ENCODE data around the gene HOXB9. TPM values are rescaled to one million over a fixed set of nuclear protein-coding genes. Genes with fewer than 3 reads are reported as not detected.

HOXB9 gene
- total and polyA plus RNA-seq, 9 of the 15 experiments (the other 6 are each of a cell fraction or from before 2014, with no cell fraction given) = 3.1 to 196 (median 77.6) TPM

DNA sequence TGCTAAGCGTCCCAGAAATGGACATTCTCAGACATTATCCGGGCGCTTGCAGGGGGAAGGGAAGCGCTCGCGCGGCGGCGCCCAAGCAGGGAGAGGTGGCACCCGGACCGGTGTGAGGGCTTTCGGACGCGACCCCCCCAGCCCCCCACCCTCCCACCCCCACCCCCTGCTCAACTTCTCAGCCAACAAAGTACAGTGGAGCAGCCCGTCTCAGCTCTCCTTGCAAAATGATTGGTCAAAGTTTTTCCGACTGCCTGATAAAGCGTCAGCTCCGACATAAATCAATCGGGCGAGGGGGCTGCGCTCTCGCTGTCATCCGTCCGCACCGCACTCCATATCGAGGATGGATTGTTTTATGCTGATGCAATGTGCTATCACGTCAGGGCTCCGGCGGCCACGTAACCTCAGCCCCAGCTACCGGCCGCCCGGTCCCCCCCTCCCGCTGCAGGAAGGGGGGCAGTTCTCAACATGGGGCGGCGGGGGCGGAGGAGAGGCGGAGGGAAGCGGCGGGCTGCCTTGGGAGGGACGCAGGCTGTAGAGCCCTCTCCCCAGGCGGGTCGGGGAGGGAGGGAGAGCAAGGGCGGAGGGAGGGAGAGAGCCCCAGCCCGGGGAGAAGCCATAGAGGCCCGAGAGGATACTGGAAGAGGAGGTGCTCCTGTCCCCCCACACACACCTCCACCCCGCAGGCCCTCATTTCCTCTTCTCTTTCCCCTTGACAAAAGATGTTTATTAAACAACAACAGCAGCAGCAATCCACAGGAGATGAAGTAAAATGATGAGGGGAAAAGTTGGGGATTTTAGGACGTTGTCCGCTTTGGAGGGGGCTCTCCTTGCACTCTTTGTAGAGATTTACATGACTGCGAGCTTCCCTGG lies at the start of gene HOXB9 (continued):
- TF ChIP-seq IRF9 (tag; IDR thresholded peaks at IDR 0.05) (peak; percentile 90), MYBL2 (IDR thresholded peaks at IDR 0.05; ENCODE audit: low read depth) (no peak), MYBL2 (CRISPR knock-in tag; IDR thresholded peaks at IDR 0.05; ENCODE audit: borderline replicate concordance) (no peak), UBTF (IDR thresholded peaks at IDR 0.05; ENCODE audit: borderline replicate concordance in 1 of 2, low read depth in 2 of 2, low read length in 2 of 2) (peak; percentile 88 to 92; a peak in 2 of 4 replicates), ZNF592 (IDR thresholded peaks at IDR 0.05) (no peak), GABPA (tag; conservative IDR thresholded peaks at IDR 0.05; ENCODE audit: low read depth) (peak; percentile 52; the same call in 1 of the 2 replicates), ARID4B (CRISPR knock-in tag; IDR thresholded peaks at IDR 0.05) (no peak)
- TF ChIP-seq, protein P1, sequence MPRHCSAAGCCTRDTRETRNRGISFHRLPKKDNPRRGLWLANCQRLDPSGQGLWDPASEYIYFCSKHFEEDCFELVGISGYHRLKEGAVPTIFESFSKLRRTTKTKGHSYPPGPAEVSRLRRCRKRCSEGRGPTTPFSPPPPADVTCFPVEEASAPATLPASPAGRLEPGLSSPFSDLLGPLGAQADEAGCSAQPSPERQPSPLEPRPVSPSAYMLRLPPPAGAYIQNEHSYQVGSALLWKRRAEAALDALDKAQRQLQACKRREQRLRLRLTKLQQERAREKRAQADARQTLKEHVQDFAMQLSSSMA (CRISPR knock-in tag; IDR thresholded peaks at IDR 0.05) = no peak

All from K562 (cell line).